ENCODE data around the gene IRF1. TPM values are rescaled to one million over a fixed set of nuclear protein-coding genes. Genes with fewer than 3 reads are reported as not detected.

The IRF1 gene
- total and polyA plus RNA-seq, 2 of the 8 experiments (the other 6 are each of a cell fraction or from before 2014, with no cell fraction given), result 4.0 to 8.5 TPM

GRCh38 chr5:132473019-132473531, 17.5 kb downstream of the IRF1 start:
- H2BK5ac ChIP-seq (ENCODE audit: low read depth, low read length), result no peak overlapping the region
- no peak overlapping the region for H3K9ac ChIP-seq (replicated peaks in 1 of 4; ENCODE audit: extremely low read depth in 1 of 4, low read depth in 3 of 4, low read length in 3 of 4)
- H2BK15ac ChIP-seq (ENCODE audit: low read length), result no peak overlapping the region
- FAIRE-seq (no peak), DNase-seq (ENCODE audit: low read depth in 1 of 2, low spot score in 2 of 2) (no peak)
- H3K18ac ChIP-seq (ENCODE audit: extremely low read depth, low read length), result no peak overlapping the region
- no peak overlapping the region for H4K8ac ChIP-seq (ENCODE audit: extremely low read depth, insufficient read depth, low read length)
- no peak overlapping the region for H4K91ac ChIP-seq (replicated peaks; ENCODE audit: insufficient read length, low read length)
- no peaks in the 10 kb centered on the region for H3K9me3 ChIP-seq (ENCODE audit: insufficient read depth in 2 of 2, low read depth in 1 of 2, low read length in 1 of 2)
- CTCF ChIA-PET (ENCODE audit: partially characterized antibody), result interaction anchor here (0.6 to 9.6 kb wide), 12 partner anchors 8 to 720 kb away, joined by 3 to 77 read pairs (median 4); partner anchors contain the start of gene IRF1
- no peak overlapping the region for H3K14ac ChIP-seq (ENCODE audit: insufficient read length)
- 93% methylated on average over 8 of the region's 8 CpGs; no CpG with 5 or more reads in 1 of the 2 experiments for WGBS, 2 experiments (ENCODE audit: extremely low coverage in 1 of 2, insufficient coverage in 1 of 2, insufficient read length in 1 of 2, insufficient replicate concordance in 2 of 2, low coverage in 1 of 2, low lambda C conversion rate in 2 of 2, missing lambda C conversion rate in 1 of 2)
- no peak overlapping the region for H3K4me3 ChIP-seq (ENCODE audit: extremely low read depth in 1 of 4, insufficient read depth in 2 of 4, low read depth in 3 of 4, low read length in 4 of 4)
- no peak overlapping the region for H3K56ac ChIP-seq (replicated peaks; ENCODE audit: insufficient read length, low read depth, low read length)
- no peaks in the 10 kb centered on the region for H3K79me2 ChIP-seq (ENCODE audit: control insufficient read depth in 1 of 2, insufficient read depth in 2 of 2, low read length in 2 of 2)
- H3K4ac ChIP-seq (replicated peaks; ENCODE audit: insufficient read length, low read depth, low read length), result no peak overlapping the region
- H2AK5ac ChIP-seq (ENCODE audit: low read depth, low read length), result no peak overlapping the region
- peaks cover 0 to 10% (median 0%) of the 10 kb centered on the region in 4 experiments; a peak in 2 of 7 replicates for H3K4me1 ChIP-seq (replicated peaks in 1 of 4; ENCODE audit: control insufficient read depth in 3 of 4, insufficient read depth in 4 of 4, low read length in 3 of 4)
- no peak overlapping the region for H3K27ac ChIP-seq (ENCODE audit: low read depth, low read length)
- no peaks in the 10 kb centered on the region for H3K79me1 ChIP-seq (ENCODE audit: low read depth, low read length)
- POLR2A ChIA-PET (ENCODE audit: partially characterized antibody), result interaction anchor here (1.2 to 2.9 kb wide), 4 partner anchors 10 to 24 kb away, joined by 3 to 25 read pairs (median 4); partner anchors contain the start of gene IRF1
- H2BK20ac ChIP-seq (ENCODE audit: low read length), result no peak overlapping the region
- no peak overlapping the region for H4K5ac ChIP-seq (ENCODE audit: insufficient read length, low read depth, low read length)
- no peaks in the 10 kb centered on the region for H3K36me3 ChIP-seq (ENCODE audit: control insufficient read depth in 2 of 4, insufficient read depth in 4 of 4, low read length in 3 of 4)
- no peaks in the 10 kb centered on the region for H4K20me1 ChIP-seq (replicated peaks in 1 of 2; ENCODE audit: control insufficient read depth in 1 of 2, insufficient read depth in 2 of 2, low read length in 2 of 2)
- no peaks in the 10 kb centered on the region for H3K27me3 ChIP-seq (replicated peaks in 1 of 4; ENCODE audit: control insufficient read depth in 3 of 4, extremely low read depth in 1 of 4, insufficient read depth in 3 of 4, low read length in 3 of 4)
- no peaks in the 10 kb centered on the region for H3K23me2 ChIP-seq (ENCODE audit: low read depth, low read length)
- TF ChIP-seq CHD1 (IDR thresholded peaks at IDR 0.05; ENCODE audit: low read depth, low read length), result no peak
- TF ChIP-seq KDM1A (IDR thresholded peaks at IDR 0.05; ENCODE audit: borderline replicate concordance, low read length), result peak; percentile 69; the same call in 1 of the 2 replicates
- no peak overlapping the region for H2AFZ ChIP-seq (ENCODE audit: low read length)
- no peak overlapping the region for H3K23ac ChIP-seq (ENCODE audit: insufficient read length)
- H2BK12ac ChIP-seq (ENCODE audit: low read depth, low read length), result no peak overlapping the region
- no peak overlapping the region for H2BK120ac ChIP-seq (replicated peaks; ENCODE audit: low read depth, low read length)
- H3K4me2 ChIP-seq (ENCODE audit: insufficient read depth in 1 of 2, low read depth in 2 of 2, low read length in 2 of 2), result no peak overlapping the region

Measured in H1 (cell line).